Measurements from ENCODE around the gene ZNF185.
"Not testable (repeated sequence)": the region's sequence is repeated elsewhere in the genome, so short reads cannot be mapped to it uniquely, and the experiment has no call there.

Gene ZNF185

DNA sequence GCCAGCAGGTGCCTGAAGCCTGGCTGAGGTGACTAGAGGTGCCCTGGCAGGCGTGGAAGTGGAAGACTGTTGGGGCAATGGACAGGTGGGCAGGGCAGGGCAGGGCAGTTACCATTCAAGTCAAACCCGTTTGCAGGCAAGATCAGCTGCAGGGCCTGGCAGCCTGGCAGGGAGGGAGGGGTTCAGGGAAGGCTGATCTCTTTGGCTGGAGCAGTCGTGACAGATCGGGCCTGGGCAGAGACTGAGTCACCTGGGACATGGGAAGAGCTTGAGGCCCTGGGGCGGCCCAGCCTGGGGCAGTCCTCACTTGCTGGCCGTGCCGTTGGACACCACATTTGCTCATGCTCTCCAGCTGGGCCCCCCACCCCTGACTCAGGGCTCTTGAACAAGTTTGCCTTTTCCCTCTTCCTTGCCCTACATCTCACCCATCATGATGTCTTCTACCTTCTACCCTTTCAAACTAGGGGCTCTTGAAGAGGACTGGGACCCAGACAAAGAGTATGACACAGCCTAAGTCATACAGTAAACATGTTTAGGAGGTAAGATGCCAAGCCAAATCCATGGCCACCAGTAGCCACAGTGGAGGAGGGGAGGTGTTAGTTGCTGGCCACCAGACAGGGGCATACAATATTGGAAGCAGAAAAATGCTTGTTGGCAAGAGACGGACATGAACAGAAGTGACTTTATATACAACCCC, 2.0 kb upstream of the ZNF185 start:
- DNase-seq, result no peak

DNA sequence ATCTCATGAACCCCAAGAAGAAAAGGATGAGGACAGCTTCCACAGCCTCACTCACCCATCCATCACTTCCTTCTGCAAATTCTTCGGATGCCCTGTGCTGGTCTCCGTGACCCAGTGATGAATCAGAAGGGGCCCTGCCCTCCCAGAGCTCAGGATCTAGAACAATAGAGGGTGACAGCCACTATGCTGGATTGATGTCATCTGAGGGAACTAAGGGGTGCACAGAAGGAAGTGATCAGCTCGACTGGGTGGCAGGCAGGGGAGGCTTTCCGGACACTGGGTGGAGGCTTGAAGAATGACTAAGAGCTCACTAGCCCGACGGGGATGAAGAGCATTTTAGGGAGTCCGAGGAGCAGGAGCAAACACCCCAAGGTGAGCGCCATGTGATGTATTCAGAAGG, 1.4 kb upstream of the ZNF185 start:
- DNase-seq, result no peak

GRCh38 chrX:152898442-152898841, 575 bp downstream of the ZNF185 start:
- no peak for DNase-seq

DNA sequence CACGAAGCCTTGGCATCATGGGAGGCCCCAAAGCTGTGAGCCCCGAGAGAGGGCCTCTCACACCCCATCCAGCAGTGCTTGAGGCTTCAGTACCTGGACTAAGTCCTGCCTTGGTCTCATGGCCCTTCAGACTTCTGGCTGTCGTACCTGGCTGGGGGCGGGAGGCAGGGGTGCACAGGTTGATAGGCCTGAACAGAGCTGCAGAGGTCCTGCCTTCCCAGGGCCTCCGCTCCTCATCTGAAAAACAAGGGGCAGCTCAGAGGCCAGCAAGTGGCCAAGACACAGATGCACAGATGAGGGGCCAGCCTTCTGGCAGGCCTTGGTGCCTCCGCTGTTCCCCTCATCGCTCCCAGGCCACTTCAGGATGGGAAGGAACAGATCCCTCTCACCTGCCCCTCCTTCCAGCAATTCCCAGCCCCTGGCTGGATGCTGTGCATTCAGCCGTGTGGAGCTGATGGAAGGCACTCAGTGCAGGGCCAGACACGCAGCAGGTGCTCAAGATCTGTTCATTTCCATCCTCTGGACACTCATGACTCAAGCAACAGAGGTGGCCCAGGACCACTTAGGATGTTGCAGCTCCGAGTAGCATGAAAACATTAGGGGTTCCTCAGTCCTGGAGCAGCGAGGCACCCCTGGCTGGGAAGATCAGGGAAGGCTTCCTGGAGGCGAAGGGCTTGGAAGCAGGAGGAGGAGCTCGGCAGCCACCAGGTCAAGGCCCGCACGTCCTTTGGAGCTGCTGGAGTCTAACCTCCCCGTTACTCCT, 1.4 kb downstream of the ZNF185 start:
- no peak for DNase-seq

DNA sequence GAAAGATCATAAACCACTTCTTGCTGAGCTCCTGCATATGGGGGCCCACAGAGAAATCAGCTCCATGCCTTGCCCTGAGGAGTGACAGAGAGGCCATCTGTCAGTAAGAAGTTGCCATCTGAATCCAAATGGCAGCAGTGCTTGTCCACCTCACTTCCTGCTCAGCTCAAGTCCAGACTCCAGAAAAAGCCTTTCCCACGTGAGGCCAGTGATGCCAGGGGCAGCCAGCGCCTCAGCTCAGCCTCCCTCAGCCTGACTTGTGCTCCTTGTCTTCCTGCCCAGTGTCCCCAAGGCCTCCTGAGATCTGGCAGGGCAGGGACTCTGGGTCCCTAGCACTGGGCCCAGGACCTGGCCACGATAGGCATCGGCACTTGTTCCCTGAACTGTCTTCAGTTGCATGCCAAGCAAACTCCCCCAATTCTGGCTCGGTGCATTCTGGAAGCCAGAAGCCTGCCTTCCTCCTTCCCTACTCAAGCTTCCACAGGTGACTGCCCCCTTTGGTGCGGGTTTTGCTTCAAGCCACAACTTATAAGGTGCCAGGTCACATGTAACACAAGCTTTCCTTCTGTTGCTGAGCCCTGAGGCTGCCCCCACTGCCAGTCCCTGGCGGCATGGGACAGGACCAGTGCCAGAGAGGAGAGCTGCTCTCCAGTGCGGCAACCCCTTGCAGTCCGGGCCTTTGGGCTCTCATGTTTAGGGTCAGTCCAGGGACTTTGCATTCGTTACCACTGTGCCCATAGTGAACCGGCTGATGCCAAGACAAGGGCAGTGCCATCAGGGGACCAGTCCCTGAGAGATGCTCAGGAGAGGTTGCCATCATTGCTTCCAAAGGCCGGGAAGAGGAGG, 2.2 kb downstream of the ZNF185 start:
- no peak for DNase-seq

GRCh38 chrX:152900937-152901445, 3.1 kb downstream of the ZNF185 start:
- no peak for DNase-seq

- no peak for DNase-seq
Observed at GRCh38 chrX:152901816-152902501, 4.1 kb downstream of the ZNF185 start.

- DNase-seq, result no peak
Observed at GRCh38 chrX:152902502-152902820, 4.6 kb downstream of the ZNF185 start.

DNA sequence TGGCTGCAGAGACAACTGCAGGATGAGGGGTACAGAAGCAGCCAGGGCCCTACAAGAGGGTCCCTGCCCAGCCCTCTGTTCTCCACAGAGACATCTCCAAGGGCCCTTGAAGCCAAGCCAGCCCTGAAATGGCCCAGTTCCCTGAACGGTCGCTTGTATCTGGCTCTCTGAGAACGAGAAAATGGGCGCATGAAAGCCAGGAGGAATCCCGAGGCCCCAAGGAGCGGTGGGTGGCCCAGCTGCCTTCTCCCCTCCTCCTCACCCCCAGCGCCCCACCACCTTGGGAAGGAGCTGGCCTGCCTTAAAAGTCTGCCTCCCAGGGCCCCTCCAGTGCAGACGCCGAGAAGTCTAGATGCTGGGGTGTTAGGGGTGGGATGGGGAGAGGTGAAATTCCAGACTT, 5.7 kb downstream of the ZNF185 start:
- DNase-seq, result no peak

GRCh38 chrX:152904151-152905080, 6.5 kb downstream of the ZNF185 start:
- DNase-seq, result peak; percentile 56

DNA sequence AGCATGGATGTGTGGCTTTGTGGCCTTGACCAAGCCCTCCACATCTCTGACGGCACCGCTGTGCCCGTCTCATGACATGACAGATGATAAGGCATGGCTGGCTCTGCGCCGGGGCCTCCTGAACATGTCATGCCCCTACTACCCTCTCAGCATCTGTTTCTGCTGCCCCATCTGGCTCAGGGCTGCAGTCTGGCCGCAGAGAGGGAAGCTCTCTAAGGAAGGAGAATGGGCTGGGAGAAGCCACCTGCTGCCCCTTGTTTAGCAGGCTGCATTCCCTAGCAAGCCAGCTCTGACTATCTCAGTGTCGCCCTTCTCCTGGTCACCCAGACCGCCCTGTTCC, 7.2 kb downstream of the ZNF185 start:
- DNase-seq, result no peak

GRCh38 chrX:152907084-152907651, 9.3 kb downstream of the ZNF185 start:
- DNase-seq, result no peak

GRCh38 chrX:152908486-152908885, 10.6 kb downstream of the ZNF185 start:
- DNase-seq, result no peak

- not testable (repeated sequence) for DNase-seq
Observed at GRCh38 chrX:152910018-152910417, 12.2 kb downstream of the ZNF185 start.

DNA sequence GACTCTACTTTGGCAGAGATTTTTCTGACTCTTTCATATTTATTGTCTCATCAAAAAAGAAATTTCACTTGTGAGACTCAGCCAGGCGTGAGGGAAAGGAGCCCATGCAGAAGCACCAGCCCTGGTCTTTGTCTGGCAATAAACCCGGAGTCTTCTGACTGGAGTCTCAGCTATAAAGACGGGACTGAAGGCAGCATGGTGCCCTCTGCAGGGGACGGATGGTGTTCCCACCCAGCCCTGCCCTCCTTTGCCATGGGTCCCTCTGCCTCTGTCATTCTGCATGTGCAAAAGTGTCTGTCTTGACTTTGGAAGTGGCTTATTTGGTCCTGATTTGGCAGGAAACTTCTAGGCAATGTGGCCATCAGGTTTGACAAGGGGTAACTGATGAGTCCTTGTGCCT, 14.2 kb downstream of the ZNF185 start:
- no peak for DNase-seq

DNA sequence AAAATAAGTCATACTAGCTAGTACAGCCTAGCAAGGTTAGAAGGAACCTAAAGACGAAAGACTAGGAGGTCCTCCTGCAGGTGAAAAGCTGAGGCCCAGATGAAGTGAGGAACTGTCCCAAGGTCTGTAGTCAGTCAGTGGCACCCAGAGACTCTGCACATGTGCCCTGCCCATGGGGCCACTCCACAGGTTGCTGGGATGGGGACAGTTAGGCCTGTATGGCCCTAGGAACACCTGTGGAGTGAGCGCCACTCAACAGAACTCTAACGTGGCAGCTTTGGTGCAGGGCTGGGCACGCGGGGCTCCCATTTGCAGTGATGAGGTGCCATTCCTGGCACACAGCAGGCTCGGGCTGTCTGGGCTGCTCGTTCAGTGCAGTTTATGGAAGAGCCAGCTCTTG, 14.8 kb downstream of the ZNF185 start:
- DNase-seq, result no peak

DNA sequence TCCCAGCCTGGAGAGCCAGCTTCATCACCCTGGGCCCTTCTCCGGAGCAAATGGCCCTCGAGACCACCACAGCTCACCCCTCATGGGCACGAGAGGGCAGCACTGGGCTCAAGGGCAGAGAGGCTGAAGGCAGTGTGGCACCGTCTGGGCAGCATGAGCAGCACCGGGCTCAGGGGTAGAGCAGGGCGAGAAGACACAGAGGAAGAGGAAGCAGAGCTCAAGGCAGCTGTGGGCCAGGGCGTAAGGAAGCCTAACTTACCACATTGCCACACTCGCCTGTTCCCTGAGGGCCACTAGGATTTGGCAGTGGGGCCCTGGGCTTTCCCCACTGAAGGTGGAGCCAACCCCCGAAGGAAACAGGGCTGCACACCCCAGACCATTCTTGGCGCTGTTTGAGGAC, 15.5 kb downstream of the ZNF185 start:
- DNase-seq, result no peak

DNA sequence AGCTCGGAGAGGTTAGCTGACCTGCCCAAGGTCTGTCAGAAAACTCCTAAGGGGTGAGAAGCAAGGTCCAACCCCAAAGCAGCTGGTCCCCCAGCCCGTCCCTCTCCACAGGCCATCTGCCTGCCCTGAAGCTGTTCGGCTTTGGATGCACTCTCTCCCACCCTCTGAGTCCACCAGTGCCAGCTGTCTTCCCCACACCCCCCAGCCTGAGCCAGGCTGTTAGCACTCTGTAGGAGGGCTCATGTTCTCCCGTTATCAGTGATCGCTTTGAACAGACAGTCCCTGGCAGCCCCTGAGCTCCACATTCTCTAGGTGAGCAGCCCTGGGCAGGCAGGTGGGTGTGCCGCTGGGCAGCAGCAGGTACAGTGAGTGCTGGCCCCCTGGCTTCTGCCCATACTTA, 16.0 kb downstream of the ZNF185 start:
- DNase-seq, result no peak

- DNase-seq, result no peak
Observed at GRCh38 chrX:152915541-152916241, 17.8 kb downstream of the ZNF185 start.

GRCh38 chrX:152917656-152918579, 20.1 kb downstream of the ZNF185 start:
- DNase-seq, result no peak

All from CD4-positive, alpha-beta T cell treated with Interleukin-17A for 4 hours (primary cell).